Upper lobe of left lung (tissue), 6 donors: ENCODE data around the gene TIMP2. TPM values are rescaled to one million over a fixed set of nuclear protein-coding genes. Genes with fewer than 3 reads are reported as not detected.
"Not testable (repeated sequence)": the region's sequence is repeated elsewhere in the genome, so short reads cannot be mapped to it uniquely, and the experiment has no call there.

Source experiments
- ATAC-seq, 2 donors: fragments of 200-7000 bp; cut with Tn5 transposase; one replicate each; pipeline ENCODE4 v1.9.1; 2022; ENCODE audit warnings: mild to moderate bottlenecking in 2 of 2, moderate library complexity in 2 of 2; ENCODE audit not compliant: low FRiP score in 2 of 2
- DNase-seq, 2 donors: peaks; one replicate each; pipeline ENCODE4 v3.0.0-alpha.2; 2019 to 2020
- H3K27ac ChIP-seq, 4 donors: fragments of 200-600 bp; sonication (generic); one replicate each; pipeline ENCODE4 v1.5.1; 2016 to 2019
- H3K27me3 ChIP-seq, 4 donors: fragments of 200-600 bp; sonication (generic); one replicate each; pipeline ENCODE4 v1.5.1; 2017 to 2019
- H3K36me3 ChIP-seq, 4 donors: fragments of 200-600 bp; sonication (generic); one replicate each; pipeline ENCODE4 v1.5.1; 2016 to 2019
- H3K4me1 ChIP-seq, 4 donors: fragments of 200-600 bp; sonication (generic); one replicate each; pipeline ENCODE4 v1.5.1; 2018 to 2019
- H3K4me3 ChIP-seq, 4 donors: fragments of 200-600 bp; sonication (generic); one replicate each; pipeline ENCODE4 v1.5.1; 2017 to 2019; ENCODE audit warnings: mild to moderate bottlenecking in 2 of 4, moderate library complexity in 1 of 4
- H3K9me3 ChIP-seq, 4 donors: fragments of 200-600 bp; sonication (generic); one replicate each; pipeline ENCODE4 v1.5.1; 2018 to 2019
- EP300 ChIP-seq, 4 donors: sonication (generic); formaldehyde crosslinking; IDR thresholded peaks; one replicate each; pipeline ENCODE4 v1.5.1; 2017; ENCODE audit warnings: antibody characterized with exemption in 4 of 4, control low read depth in 2 of 4
- POLR2A ChIP-seq, 4 donors: fragments of 450-650 bp; IDR thresholded peaks; one replicate each; pipeline ENCODE4 v1.5.1; 2016 to 2017; ENCODE audit warnings: antibody characterized with exemption in 4 of 4, mild to moderate bottlenecking in 2 of 4
- POLR2AphosphoS5 ChIP-seq, 2 donors: sonication (generic); formaldehyde crosslinking; IDR thresholded peaks; one replicate each; pipeline ENCODE4 v1.5.1; 2017; ENCODE audit warnings: antibody characterized with exemption in 2 of 2
- WGBS, 2 donors: methylation state at CpG; one replicate each; pipeline ENCODE4 v1.1.5; 2017 to 2018; 5-methylcytosine and 5-hydroxymethylcytosine counted together
- total RNA-seq, 6 donors: library from RNA; depleted of rRNA in 4 of 6; stranded (reverse); fragments of >200 nt in 4 of 6; gene quantifications; one replicate each; pipeline versions ENCODE4 v1.1.0 to v1.2.1, GENCODE V29; 2016 to 2021
- TF ChIP-seq, protein P1 (sequence below), 6 experiments: fragments of 450-650 bp in 4 of 6; fragments of 200-600 bp in 2 of 6; sonication (generic) in 2 of 6; IDR thresholded peaks; one replicate each; pipeline ENCODE4 v1.5.1; 2016 to 2019; ENCODE audit warnings: antibody characterized with exemption in 6 of 6
- donor health status: DM: no; HTN: no; CAD: no; lungs with moderate emphysema.
- donor health status: DM: no; HTN: yes; CAD: no; lungs with severe emphysema.

Gene TIMP2
- total RNA-seq, 6 donors from 2014 or later: 60.8 to 313 (median 145) TPM

DNA sequence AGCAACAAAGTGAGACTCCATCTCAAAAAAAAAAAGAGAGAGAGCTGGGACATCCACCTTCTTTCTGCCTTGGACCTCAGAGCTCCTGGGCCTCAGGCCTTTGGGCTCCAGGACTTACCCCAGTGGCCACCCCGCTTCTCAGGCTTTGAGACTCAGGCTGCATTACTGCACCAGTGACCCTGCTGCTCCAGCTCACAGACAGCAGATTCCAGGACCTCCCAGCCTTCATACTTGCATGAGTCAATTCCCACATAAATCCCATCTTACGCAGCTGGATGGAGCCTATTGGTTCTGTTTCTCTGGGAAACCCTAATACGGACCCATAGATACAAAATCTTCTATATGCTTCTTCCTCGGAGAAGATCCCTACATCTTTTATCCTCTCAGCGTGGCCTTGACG lies 20.1 kb downstream of the TIMP2 start:
- no peaks in the 10 kb centered on the region for H3K27me3 ChIP-seq
- H3K9me3 ChIP-seq: no peaks in the 10 kb centered on the region
- TF ChIP-seq POLR2A (IDR thresholded peaks at IDR 0.05) (no peak), POLR2AphosphoS5 (IDR thresholded peaks at IDR 0.05) (no peak), EP300 (IDR thresholded peaks at IDR 0.05) (no peak)
- TF ChIP-seq, protein P1, sequence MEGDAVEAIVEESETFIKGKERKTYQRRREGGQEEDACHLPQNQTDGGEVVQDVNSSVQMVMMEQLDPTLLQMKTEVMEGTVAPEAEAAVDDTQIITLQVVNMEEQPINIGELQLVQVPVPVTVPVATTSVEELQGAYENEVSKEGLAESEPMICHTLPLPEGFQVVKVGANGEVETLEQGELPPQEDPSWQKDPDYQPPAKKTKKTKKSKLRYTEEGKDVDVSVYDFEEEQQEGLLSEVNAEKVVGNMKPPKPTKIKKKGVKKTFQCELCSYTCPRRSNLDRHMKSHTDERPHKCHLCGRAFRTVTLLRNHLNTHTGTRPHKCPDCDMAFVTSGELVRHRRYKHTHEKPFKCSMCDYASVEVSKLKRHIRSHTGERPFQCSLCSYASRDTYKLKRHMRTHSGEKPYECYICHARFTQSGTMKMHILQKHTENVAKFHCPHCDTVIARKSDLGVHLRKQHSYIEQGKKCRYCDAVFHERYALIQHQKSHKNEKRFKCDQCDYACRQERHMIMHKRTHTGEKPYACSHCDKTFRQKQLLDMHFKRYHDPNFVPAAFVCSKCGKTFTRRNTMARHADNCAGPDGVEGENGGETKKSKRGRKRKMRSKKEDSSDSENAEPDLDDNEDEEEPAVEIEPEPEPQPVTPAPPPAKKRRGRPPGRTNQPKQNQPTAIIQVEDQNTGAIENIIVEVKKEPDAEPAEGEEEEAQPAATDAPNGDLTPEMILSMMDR (IDR thresholded peaks at IDR 0.05): no peak
- no peak for ATAC-seq
- H3K4me1 ChIP-seq: no peaks in the 10 kb centered on the region
- peaks cover 0 to 7% (median 2%) of the 10 kb centered on the region in 4 donors for H3K36me3 ChIP-seq
- 87 to 89% methylated on average over 6 of the region's 6 CpGs for WGBS, 2 donors
- H3K27ac ChIP-seq: no peak overlapping the region
- H3K4me3 ChIP-seq: no peak overlapping the region
- no peak for DNase-seq

DNA sequence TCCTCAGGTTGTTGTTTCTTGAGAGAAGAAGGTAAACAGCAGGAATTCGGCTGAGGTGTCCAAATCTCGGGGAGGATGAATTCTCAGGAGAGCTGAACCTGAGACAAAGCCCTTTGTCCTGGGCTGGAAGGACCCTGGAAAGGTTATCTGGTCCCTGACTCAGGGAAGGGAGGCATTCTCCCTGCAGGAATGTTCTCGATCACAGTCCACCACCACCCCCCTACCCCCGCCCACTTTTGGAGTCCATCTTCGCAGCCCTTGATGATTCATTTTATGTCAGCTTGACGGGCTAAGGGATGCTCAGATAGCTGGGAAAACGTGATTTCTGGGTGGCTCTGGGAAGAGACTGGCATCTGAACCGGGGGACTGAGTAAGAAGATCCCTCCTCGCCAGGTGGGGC lies 20.8 kb downstream of the TIMP2 start:
- peaks cover 3 to 5% (median 4%) of the 10 kb centered on the region in 4 donors for H3K4me1 ChIP-seq
- ATAC-seq: no peak

DNA sequence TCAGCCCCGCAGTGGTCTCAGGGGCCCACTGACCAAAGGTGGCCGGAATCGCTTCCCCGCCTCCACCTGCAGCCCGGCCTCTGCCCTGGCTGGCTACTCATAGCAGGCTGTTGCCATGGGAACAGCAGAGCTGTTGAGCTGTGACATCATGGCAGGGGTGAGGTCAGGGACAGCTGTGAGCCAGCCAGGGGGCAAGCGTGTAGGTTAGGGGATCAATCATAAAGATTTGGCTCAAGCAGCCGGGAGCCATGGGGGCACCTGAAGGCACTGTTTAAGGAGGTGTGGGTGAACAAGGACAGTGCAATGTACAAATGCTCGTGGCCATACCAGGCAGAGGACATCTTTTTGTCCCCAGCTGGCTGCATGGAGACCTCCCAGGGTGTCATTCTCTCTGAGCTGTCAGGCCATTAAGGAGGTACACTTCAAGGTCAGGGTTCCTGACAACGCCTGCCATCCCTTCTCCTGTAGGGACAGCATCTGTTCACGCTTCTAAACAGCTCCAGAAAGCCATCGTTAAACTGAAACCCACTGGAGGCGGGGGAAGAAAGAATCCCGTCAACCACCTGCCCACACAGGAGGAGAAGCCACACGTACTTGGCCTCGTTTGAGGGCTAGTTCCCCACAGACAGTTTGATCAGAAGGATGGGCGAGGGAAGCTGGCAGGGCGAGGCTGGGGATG lies 21.9 kb downstream of the TIMP2 start, which contains the start of gene CEP295NL:
Gene CEP295NL, minus strand, starts transcription at position 101 of the 679 bp plus-strand sequence. CDS start 1,373 bp downstream, outside the sequence.
- H3K4me1 ChIP-seq: peaks cover 10 to 15% (median 13%) of the 10 kb centered on the region in 4 donors
- ATAC-seq: peak in 1 of 2 donors; percentile 47
- TF ChIP-seq POLR2A (IDR thresholded peaks at IDR 0.05) (no peak), POLR2AphosphoS5 (IDR thresholded peaks at IDR 0.05) (no peak), EP300 (IDR thresholded peaks at IDR 0.05) (no peak)
- TF ChIP-seq, protein P1 (IDR thresholded peaks at IDR 0.05): no peak
- 82 to 83% methylated on average over 15 to 17 of the region's 17 CpGs for WGBS, 2 donors
- no peak for DNase-seq
- no peaks in the 10 kb centered on the region for H3K27me3 ChIP-seq
- H3K36me3 ChIP-seq: peaks cover 0 to 7% (median 2%) of the 10 kb centered on the region in 4 donors
- H3K4me3 ChIP-seq: no peak within 1 kb of the TSS
- no peaks in the 10 kb centered on the region for H3K9me3 ChIP-seq
- peak within 1 kb of the TSS in 1 of 4 donors; percentile 9 for H3K27ac ChIP-seq

More for the DNA sequence above, 20.8 kb downstream of the TIMP2 start:
- 82 to 83% methylated on average over 9 of the region's 9 CpGs for whole genome bisulfite sequencing, 2 donors
- H3K4me3 ChIP-seq: no peak overlapping the region
- peaks cover 0 to 7% (median 2%) of the 10 kb centered on the region in 4 donors for H3K36me3 ChIP-seq
- H3K27me3 ChIP-seq: no peaks in the 10 kb centered on the region
- DNase-seq: no peak
- no peaks in the 10 kb centered on the region for H3K9me3 ChIP-seq
- no peak overlapping the region for H3K27ac ChIP-seq
- TF ChIP-seq EP300 (IDR thresholded peaks at IDR 0.05) (no peak), POLR2A (IDR thresholded peaks at IDR 0.05) (no peak), POLR2AphosphoS5 (IDR thresholded peaks at IDR 0.05) (no peak)
- TF ChIP-seq, protein P1 (IDR thresholded peaks at IDR 0.05): no peak

DNA sequence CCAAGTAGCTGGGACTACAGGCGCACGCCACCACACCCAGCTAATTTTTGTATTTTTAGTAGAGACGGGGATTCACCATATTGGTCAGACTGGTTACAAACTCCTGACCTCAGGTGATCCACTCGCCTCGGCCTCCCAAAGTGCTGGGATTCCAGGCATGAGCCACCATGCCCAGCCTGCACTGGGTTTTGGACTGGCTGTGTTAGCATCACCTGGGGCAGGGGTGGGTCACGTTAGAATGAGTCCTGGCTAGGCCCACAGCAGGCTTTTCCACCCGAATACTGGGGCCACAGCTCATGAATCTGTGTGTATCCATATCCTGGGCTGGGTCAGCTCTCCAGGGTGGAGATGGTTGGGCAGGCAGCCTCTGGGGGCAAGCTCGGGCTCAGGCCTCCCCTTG lies 23.0 kb downstream of the TIMP2 start:
- H3K4me3 ChIP-seq, H3K27me3 ChIP-seq, ATAC-seq, DNase-seq, H3K27ac ChIP-seq, H3K9me3 ChIP-seq, H3K36me3 ChIP-seq: not testable (repeated sequence)
- H3K4me1 ChIP-seq: peaks cover 13 to 24% (median 16%) of the 10 kb centered on the region in 4 donors
- 95 to 100% methylated on average over 6 to 8 of the region's 8 CpGs for WGBS, 2 donors

DNA sequence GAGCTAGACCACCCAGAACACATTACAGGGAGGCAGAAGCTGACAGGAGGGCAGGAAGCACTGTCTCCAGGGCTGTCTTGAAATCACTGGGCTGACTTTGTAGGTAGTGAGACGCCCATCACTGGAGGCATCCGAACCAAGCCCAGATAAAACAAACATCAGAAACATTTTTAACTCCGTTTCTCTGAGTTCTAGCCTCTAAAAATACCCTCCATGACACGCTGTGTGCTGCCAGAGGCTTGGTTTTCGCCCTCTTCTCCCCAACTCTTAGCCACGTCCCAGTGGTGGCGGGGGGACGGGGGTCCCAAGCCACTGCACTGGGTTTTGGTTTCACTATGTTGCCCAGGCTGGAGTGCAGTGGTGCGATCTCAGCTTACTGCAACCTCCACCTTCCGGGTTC lies 23.4 kb downstream of the TIMP2 start:
- Histone ChIP-seq H3K9me3 (no peaks in the 10 kb centered on the region), H3K27ac (no peak overlapping the region), H3K27me3 (no peaks in the 10 kb centered on the region), H3K36me3 (peaks cover 0 to 7% (median 2%) of the 10 kb centered on the region in 4 donors), H3K4me1 (peaks cover 15 to 28% (median 20%) of the 10 kb centered on the region in 4 donors), H3K4me3 (no peak overlapping the region)
- DNase-seq (no peak), ATAC-seq (no peak)
- WGBS, 2 donors: 88 to 94% methylated on average over 10 of the region's 10 CpGs
- TF ChIP-seq, protein P1 (IDR thresholded peaks at IDR 0.05): no peak
- TF ChIP-seq EP300 (IDR thresholded peaks at IDR 0.05) (no peak), POLR2AphosphoS5 (IDR thresholded peaks at IDR 0.05) (no peak), POLR2A (IDR thresholded peaks at IDR 0.05) (no peak)
